Measurements from ENCODE around the gene RDH5. TPM values are rescaled to one million over a fixed set of nuclear protein-coding genes. Genes with fewer than 3 reads are reported as not detected.

RDH5 gene
- total and polyA plus RNA-seq, 4 donors, result 9.2 to 61.7 (median 29.2) TPM

- no peak overlapping the region for H3K4me3 ChIP-seq (ENCODE audit: low read depth in 1 of 3, low read length in 3 of 3)
- TF ChIP-seq NR2F2 (IDR thresholded peaks at IDR 0.05), result no peak
- no peak for TF ChIP-seq TAF1 (conservative IDR thresholded peaks at IDR 0.05)
- TF ChIP-seq ATF3 (IDR thresholded peaks at IDR 0.05), result no peak
- TF ChIP-seq MAX (IDR thresholded peaks at IDR 0.05), result no peak
- no peak for TF ChIP-seq JUND (IDR thresholded peaks at IDR 0.05)
- TF ChIP-seq FOXA1 (IDR thresholded peaks at IDR 0.05), result no peak
- no peak for TF ChIP-seq REST (IDR thresholded peaks at IDR 0.05)
- TF ChIP-seq ZBTB33 (IDR thresholded peaks at IDR 0.05), result no peak
- TF ChIP-seq SP1 (IDR thresholded peaks at IDR 0.05), result no peak
- no peak for TF ChIP-seq RXRA (IDR thresholded peaks at IDR 0.05)
- TF ChIP-seq EGR1 (IDR thresholded peaks at IDR 0.05; ENCODE audit: low read depth in 2 of 2), result no peak
- no peak for TF ChIP-seq GABPA (IDR thresholded peaks at IDR 0.05 in 1 of 2, conservative IDR thresholded peaks at IDR 0.05 in 1 of 2)
- no peak for TF ChIP-seq FOXA2 (IDR thresholded peaks at IDR 0.05)
- no peak for DNase-seq (ENCODE audit: low spot score)
Measured at GRCh38 chr12:55702861-55703260, 17.3 kb upstream of the RDH5 start.

GRCh38 chr12:55703288-55703687 is 16.9 kb upstream of the RDH5 start:
- Histone ChIP-seq H3K9ac (ENCODE audit: low read depth in 1 of 2, low read length in 2 of 2) (no peak overlapping the region), H3K27me3 (ENCODE audit: control insufficient read depth in 4 of 4, insufficient read depth in 4 of 4, low read length in 3 of 4) (no peaks in the 10 kb centered on the region), H3K4me1 (ENCODE audit: control insufficient read depth in 4 of 4, insufficient read depth in 4 of 4, low read length in 3 of 4) (peaks cover 0 to 5% (median 3%) of the 10 kb centered on the region in 4 donors), H3K9me3 (ENCODE audit: control insufficient read depth in 4 of 4, low read length in 3 of 4) (no peaks in the 10 kb centered on the region), H3K4me3 (ENCODE audit: low read depth in 1 of 3, low read length in 3 of 3) (no peak overlapping the region), H3K27ac (ENCODE audit: low read depth in 1 of 2, low read length in 2 of 2) (no peak overlapping the region), H3K36me3 (ENCODE audit: control insufficient read depth in 4 of 4, insufficient read depth in 3 of 4, low read depth in 1 of 4, low read length in 3 of 4) (no peaks in the 10 kb centered on the region)
- no peak for TF ChIP-seq JUND (IDR thresholded peaks at IDR 0.05)
- no peak for TF ChIP-seq HNF4G (IDR thresholded peaks at IDR 0.05)
- TF ChIP-seq FOXA1 (IDR thresholded peaks at IDR 0.05), result no peak
- no peak for TF ChIP-seq RAD21 (IDR thresholded peaks at IDR 0.05)
- no peak for TF ChIP-seq TAF1 (conservative IDR thresholded peaks at IDR 0.05)
- TF ChIP-seq ZBTB33 (IDR thresholded peaks at IDR 0.05), result no peak
- 82% methylated on average over 2 of the region's 2 CpGs for WGBS
- DNase-seq (ENCODE audit: low spot score), result no peak

More at GRCh38 chr12:55702861-55703260, 17.3 kb upstream of the RDH5 start:
- no peaks in the 10 kb centered on the region for H3K27me3 ChIP-seq (ENCODE audit: control insufficient read depth in 4 of 4, insufficient read depth in 4 of 4, low read length in 3 of 4)
- no peak overlapping the region for H3K9ac ChIP-seq (ENCODE audit: low read depth in 1 of 2, low read length in 2 of 2)
- no peaks in the 10 kb centered on the region for H3K9me3 ChIP-seq (ENCODE audit: control insufficient read depth in 4 of 4, low read length in 3 of 4)
- no peaks in the 10 kb centered on the region for H3K36me3 ChIP-seq (ENCODE audit: control insufficient read depth in 4 of 4, insufficient read depth in 3 of 4, low read depth in 1 of 4, low read length in 3 of 4)
- WGBS, result 90% methylated on average over 8 of the region's 8 CpGs
- peaks cover 0 to 5% (median 3%) of the 10 kb centered on the region in 4 donors for H3K4me1 ChIP-seq (ENCODE audit: control insufficient read depth in 4 of 4, insufficient read depth in 4 of 4, low read length in 3 of 4)
- H3K27ac ChIP-seq (ENCODE audit: low read depth in 1 of 2, low read length in 2 of 2), result no peak overlapping the region

Data from liver (tissue), 9 donors.